PC-9 (cell line): ENCODE data around the gene CALM1. TPM values are rescaled to one million over a fixed set of nuclear protein-coding genes. Genes with fewer than 3 reads are reported as not detected.

Experiments
- BruUV-seq: library from RNA; stranded (reverse); fragments of 400-500 nt; replicated peaks from 2 replicates; lab custom pipeline; 2021; lab: Mats Ljungman, UMichigan
- CTCF ChIA-PET: fragments of 300-600 bp; sonication (Branson Sonifier 250); formaldehyde crosslinking; loops from one replicate; lab custom pipeline; 2022; ENCODE audit warnings: antibody characterized with exemption; lab: Charles Lee
- POLR2A ChIA-PET: fragments of 300-600 bp; sonication (Branson Sonifier 250); formaldehyde crosslinking; loops from one replicate; lab custom pipeline; 2022; ENCODE audit warnings: antibody characterized with exemption; ENCODE audit not compliant: unreplicated experiment; lab: Charles Lee
- DNase-seq, 2 experiments: peaks; one replicate each; pipeline versions ENCODE4 v3.0.0 to v3.0.0-alpha.2; 2015 to 2022; ENCODE audit warnings: mixed read lengths in 1 of 2
- H2AFZ ChIP-seq: fragments of 200-600 bp; sonication (generic); 2 replicates; pipeline ENCODE4 v1.8.1; 2017; ENCODE audit warnings: antibody characterized with exemption
- H3F3A ChIP-seq: fragments of 200-600 bp; sonication (generic); 2 replicates; pipeline ENCODE4 v1.8.1; 2017; ENCODE audit warnings: antibody characterized with exemption, mild to moderate bottlenecking, low read depth; ENCODE audit not compliant: insufficient read depth
- H3K27ac ChIP-seq: fragments of 200-600 bp; sonication (generic); 2 replicates; pipeline ENCODE4 v1.6.1; 2016; ENCODE audit warnings: mixed run types
- H3K27me3 ChIP-seq: fragments of 200-600 bp; sonication (generic); 2 replicates; pipeline ENCODE4 v1.6.1; 2016; ENCODE audit warnings: low read depth, mixed run types; ENCODE audit not compliant: insufficient read depth
- H3K36me3 ChIP-seq: fragments of 200-600 bp; sonication (generic); 2 replicates; pipeline ENCODE4 v1.6.1; 2016; ENCODE audit warnings: low read depth, mixed run types
- H3K4me1 ChIP-seq: fragments of 200-600 bp; sonication (generic); replicated peaks from 2 replicates; pipeline ENCODE4 v1.6.1; 2016; ENCODE audit warnings: mixed run types; ENCODE audit not compliant: insufficient read depth
- H3K4me2 ChIP-seq: fragments of 200-600 bp; sonication (generic); 2 replicates; pipeline ENCODE4 v1.6.1; 2017; ENCODE audit warnings: mixed run types
- H3K4me3 ChIP-seq: fragments of 200-600 bp; sonication (generic); 2 replicates; pipeline ENCODE4 v1.6.1; 2016; ENCODE audit warnings: mixed run types
- H3K79me2 ChIP-seq: fragments of 200-600 bp; sonication (generic); 2 replicates; pipeline ENCODE4 v1.6.1; 2017; ENCODE audit warnings: low read depth, mixed run types
- H3K9me2 ChIP-seq: fragments of 200-600 bp; sonication (generic); 2 replicates; pipeline ENCODE4 v1.8.1; 2017; ENCODE audit warnings: mild to moderate bottlenecking; ENCODE audit not compliant: insufficient read depth
- H3K9me3 ChIP-seq: fragments of 200-600 bp; sonication (generic); 2 replicates; pipeline ENCODE4 v1.8.1; 2016; ENCODE audit warnings: low read depth; ENCODE audit not compliant: insufficient read depth
- H4K20me1 ChIP-seq: fragments of 200-600 bp; sonication (generic); 2 replicates; pipeline ENCODE4 v1.8.1; 2017; ENCODE audit not compliant: insufficient read depth
- CTCF ChIP-seq: fragments of 200-600 bp; sonication (generic); conservative IDR thresholded peaks from 2 replicates; pipeline ENCODE4 v1.6.1; 2017; ENCODE audit warnings: mixed run types, antibody characterized with exemption, mild to moderate bottlenecking, moderate library complexity
- EZH2 ChIP-seq: fragments of 200-600 bp; sonication (generic); IDR thresholded peaks from 2 replicates; pipeline ENCODE4 v1.8.0; 2017; ENCODE audit warnings: antibody characterized with exemption, low read depth
- intact Hi-C: fragments of 100-400 bp; cut with micrococcal nuclease; formaldehyde crosslinking; loops from one replicate; pipeline ENCODE4 v1.10.0; 2022; ENCODE audit not compliant: unreplicated experiment
- total RNA-seq: library from RNA; stranded (reverse); gene quantifications from 2 replicates; pipeline ENCODE4 v1.2.3, GENCODE V29; 2021

The CALM1 gene
- total RNA-seq, 1 experiment from 2014 or later, result 103 TPM

- Histone ChIP-seq H2AFZ (no peak overlapping the region), H3K36me3 (no peaks in the 10 kb centered on the region), H3K4me1 (peaks cover under 1% of the 10 kb centered on the region; the same call in 1 of the 2 replicates), H3K9me3 (no peaks in the 10 kb centered on the region), H3K27me3 (no peaks in the 10 kb centered on the region), H3F3A (no peaks in the 10 kb centered on the region; the same call in 1 of the 2 replicates), H3K27ac (no peak overlapping the region), H4K20me1 (no peaks in the 10 kb centered on the region), H3K4me2 (no peak overlapping the region), H3K9me2 (no peaks in the 10 kb centered on the region), H3K79me2 (no peaks in the 10 kb centered on the region), H3K4me3 (no peak overlapping the region)
- BruUV-seq, result no TSS peak
- intact Hi-C loops, result no loop called here
- TF ChIP-seq CTCF (no peak), EZH2 (no peak)
- ChIA-PET CTCF (no interaction called here), POLR2A (no interaction called here)
- DNase-seq, result no peak
These were observed 28.0 kb downstream of the CALM1 start for GRCh38 chr14:90424686-90425372.

GRCh38 chr14:90425373-90425879 is 28.6 kb downstream of the CALM1 start:
- H3K27ac ChIP-seq, result no peak overlapping the region
- TF ChIP-seq EZH2 (no peak), CTCF (no peak)
- no peak overlapping the region for H2AFZ ChIP-seq
- no peaks in the 10 kb centered on the region for H3K9me2 ChIP-seq
- ChIA-PET CTCF (no interaction called here), POLR2A (no interaction called here)
- H3K4me2 ChIP-seq, result no peak overlapping the region
- no peaks in the 10 kb centered on the region for H4K20me1 ChIP-seq
- no peaks in the 10 kb centered on the region for H3K27me3 ChIP-seq
- no peak overlapping the region for H3K4me3 ChIP-seq
- H3K79me2 ChIP-seq, result no peaks in the 10 kb centered on the region
- no TSS peak for BruUV-seq
- H3K36me3 ChIP-seq, result no peaks in the 10 kb centered on the region
- no peak for DNase-seq
- intact Hi-C loops, result no loop called here
- no peaks in the 10 kb centered on the region for H3K4me1 ChIP-seq
- no peaks in the 10 kb centered on the region for H3F3A ChIP-seq
- H3K9me3 ChIP-seq, result no peaks in the 10 kb centered on the region

GRCh38 chr14:90426031-90426540 is 29.3 kb downstream of the CALM1 start:
- H3K27ac ChIP-seq, result no peak overlapping the region
- intact Hi-C loops, result no loop called here
- H3F3A ChIP-seq, result no peaks in the 10 kb centered on the region
- no peak for DNase-seq
- H3K79me2 ChIP-seq, result no peaks in the 10 kb centered on the region
- no peaks in the 10 kb centered on the region for H3K4me1 ChIP-seq
- H3K27me3 ChIP-seq, result no peaks in the 10 kb centered on the region
- H2AFZ ChIP-seq, result no peak overlapping the region
- no peak overlapping the region for H3K4me2 ChIP-seq
- no peak overlapping the region for H3K4me3 ChIP-seq
- CTCF ChIA-PET, result no interaction called here
- no peaks in the 10 kb centered on the region for H4K20me1 ChIP-seq
- no peaks in the 10 kb centered on the region for H3K9me2 ChIP-seq
- no TSS peak for BruUV-seq
- H3K36me3 ChIP-seq, result no peaks in the 10 kb centered on the region
- no peaks in the 10 kb centered on the region for H3K9me3 ChIP-seq
- TF ChIP-seq CTCF (no peak), EZH2 (no peak)
- POLR2A ChIA-PET, result no interaction called here
